ENCODE measurements around the gene PCLAF.
"Not testable (repeated sequence)": the region's sequence is repeated elsewhere in the genome, so short reads cannot be mapped to it uniquely, and the experiment has no call there.

The PCLAF gene, protein sequence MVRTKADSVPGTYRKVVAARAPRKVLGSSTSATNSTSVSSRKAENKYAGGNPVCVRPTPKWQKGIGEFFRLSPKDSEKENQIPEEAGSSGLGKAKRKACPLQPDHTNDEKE

DNA sequence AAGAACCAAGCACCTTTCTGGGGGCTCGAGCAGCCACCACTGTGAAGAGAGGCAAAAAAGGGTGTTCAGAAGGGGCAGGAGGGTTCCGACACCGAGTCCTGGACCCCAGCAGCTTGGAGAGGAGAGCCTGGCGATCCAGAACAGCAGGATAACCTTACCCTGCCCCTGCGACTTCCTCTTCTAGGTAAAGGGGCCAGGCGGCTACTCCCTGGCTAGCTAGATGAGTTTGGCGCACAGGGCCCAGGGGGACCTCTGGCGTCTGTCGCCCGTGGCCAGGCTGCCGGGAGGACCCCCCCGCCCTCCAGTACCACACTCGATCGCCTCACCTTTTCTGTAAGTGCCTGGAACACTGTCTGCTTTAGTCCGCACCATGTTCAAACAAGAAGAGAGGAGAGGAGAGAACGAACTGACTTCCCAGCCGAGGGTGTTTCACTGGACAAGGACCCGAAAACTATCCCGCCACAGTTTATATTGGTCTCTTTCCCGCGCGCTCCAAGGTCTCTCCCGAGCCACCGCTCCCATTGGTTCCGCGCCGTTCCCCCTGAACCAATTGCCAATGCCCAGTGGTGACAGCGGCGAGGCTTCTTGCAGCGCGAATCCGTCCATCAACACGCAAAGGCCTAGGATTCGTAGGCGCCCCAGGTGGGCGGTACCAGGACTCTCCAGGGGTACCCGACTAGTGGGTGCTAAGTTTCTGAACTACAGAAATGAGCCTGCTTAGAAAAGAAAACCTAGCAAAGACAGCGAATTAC, at the start of gene PCLAF:
PCLAF (minus strand) TSS at position 442 of the 752 bp plus-strand sequence; CDS start at position 372, 70 bp downstream.
- DNase-seq: no peak

DNA sequence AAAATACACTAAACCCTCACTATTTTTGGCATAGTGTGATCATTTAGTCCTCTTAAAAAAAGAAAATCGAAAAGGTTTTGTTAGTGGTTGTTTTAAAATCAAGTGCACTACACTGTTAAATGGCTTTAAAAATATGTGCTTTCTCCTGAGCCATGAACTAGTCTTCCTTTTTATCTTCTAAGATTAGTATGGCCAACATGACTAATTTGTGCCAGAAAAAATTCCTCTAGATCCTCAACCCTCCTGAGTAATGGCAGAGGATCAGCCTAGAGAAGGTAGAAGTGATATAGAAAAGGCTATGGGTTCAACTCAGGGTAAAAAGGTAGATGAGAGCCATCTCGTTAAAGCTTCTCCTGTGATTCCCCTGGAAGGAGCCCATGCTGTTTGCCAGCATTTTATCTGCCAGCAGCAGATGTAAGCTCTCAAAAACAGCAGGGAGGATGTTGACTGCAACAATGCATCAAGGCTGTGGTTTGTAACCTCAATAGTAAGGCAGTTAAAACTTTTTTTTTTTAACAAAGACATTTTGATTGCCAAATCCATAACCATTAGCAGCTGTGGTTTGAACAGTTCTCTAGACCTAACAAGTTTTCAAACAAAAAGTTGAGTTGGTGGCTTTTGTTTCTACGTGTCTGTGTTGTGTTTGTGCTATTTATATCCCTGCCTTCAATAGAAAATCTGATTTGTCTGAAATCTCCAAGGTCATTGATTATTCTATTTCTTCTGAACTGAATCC, 48.9 kb upstream of the PCLAF start:
- no peak for DNase-seq

DNA sequence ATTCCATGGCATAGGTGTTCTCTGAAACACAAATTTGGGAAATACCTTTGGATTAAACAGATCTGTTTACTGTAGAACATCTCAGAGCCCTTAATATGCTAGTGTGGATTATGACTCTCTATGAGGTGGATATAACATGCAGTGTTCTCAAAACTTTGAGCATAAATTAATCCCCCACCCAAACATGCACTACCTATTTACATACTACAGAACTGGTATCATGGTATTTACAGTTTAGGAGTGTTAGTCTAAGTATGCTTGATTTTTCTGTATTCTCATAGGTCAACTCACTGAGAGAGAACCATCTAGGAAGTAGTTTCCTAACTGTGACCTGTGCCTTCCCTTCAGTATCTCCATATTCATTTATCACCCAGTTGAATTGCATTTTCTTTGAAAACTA, 48.2 kb upstream of the PCLAF start:
- DNase-seq: no peak

DNA sequence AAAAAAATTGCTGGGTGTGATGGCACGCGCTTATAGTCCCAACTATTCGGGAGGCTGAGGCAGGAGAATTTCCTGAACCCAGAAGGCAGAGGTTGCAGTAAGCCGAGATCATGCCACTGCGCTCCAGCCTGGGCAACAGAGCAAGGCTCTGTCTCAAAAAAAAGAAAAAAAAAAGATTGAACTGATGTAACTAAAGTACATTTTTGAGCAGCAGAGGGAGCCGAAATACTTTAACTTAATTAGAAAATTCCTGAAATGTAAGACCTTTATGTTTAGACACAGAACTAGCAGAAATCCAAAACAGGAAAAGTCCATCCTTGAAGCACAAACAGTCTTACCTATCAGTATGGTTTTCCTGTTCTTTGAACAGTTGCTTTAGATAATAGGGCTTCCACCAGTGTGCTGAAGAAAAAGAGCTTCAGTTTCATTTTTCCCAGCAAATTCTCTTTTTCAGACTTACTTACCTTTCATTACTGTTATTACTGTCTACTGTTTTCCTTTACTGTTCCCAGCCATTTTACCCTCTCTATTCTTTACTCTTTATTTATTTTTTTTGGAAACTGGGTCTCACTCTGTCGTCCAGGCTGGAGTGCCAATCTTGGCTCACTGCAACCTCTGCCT, 45.7 kb upstream of the PCLAF start:
- DNase-seq: no peak

DNA sequence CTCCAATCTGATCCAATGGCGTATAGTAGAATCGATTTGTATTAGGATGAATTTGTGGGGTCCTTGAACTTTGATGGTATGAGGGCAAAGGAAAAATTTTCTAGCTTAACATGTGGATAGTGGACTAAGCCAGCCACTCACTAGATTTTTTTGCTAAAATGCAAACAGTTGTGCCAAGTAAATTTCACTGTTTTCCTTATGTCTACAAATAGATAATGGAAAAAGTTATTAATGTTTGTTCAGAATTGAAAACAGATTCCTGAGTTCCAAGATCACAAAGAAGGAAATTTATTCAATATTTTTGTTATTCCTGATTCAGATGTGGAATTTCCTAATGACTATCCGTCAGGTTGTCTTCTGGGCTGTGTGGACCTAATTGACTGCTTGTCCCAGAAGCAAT, 44.0 kb upstream of the PCLAF start:
- DNase-seq: no peak

DNA sequence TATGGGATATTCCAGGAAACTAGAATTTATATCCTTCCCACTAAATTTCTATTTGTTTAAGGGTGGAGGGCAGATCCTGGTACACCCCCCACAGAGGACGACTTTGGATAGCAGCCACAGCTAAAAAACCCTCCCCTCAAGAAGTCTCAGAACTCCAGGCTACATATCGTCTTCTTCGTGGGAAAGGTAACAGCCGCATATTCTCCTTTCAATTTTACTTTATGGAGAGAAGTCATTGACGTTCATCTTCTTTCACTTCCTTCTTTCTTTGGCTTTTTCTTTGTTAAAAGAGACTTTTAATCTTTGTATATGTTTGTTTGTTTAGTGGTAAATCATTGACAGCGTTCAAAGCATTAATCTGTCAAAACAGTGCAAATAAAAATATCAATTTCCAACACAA, 42.7 kb upstream of the PCLAF start:
- DNase-seq: no peak

DNA sequence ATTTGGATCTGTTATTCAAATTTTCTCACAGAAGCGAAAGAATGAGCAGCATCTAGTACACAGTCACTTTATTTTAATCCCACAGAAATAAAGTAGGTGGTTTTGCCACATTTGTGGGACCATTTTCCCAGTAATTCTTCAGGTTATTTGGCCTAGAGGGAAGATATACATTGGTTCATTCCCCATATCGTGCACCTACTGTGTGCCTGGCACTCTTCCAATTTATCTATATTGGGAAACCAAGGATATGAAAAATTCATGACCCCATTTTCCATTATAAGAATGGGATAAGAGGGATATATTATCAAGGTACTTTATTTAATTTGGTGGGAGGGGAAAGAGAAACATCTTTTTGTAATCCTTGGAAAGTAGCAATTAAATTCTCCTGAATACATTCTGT, 41.5 kb upstream of the PCLAF start:
- no peak for DNase-seq

DNA sequence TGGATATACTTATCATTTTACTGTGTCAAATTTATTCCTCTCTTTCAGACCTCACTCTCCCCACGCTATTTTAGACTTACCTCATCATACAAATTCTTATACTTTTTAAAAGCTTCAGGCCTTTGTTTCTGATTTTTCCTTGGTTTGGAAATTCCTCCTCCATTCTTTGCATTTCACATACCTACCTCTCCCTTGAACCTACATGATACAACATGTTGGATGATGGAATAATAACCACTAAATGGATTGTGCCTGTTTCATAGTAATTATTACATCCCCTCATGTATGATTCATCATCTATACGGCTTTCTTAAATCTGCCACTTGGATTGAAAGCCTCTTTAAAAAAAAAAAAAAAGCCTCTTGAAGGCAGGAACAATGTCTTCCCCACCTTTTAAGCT, 31.0 kb upstream of the PCLAF start:
- no peak for DNase-seq

DNA sequence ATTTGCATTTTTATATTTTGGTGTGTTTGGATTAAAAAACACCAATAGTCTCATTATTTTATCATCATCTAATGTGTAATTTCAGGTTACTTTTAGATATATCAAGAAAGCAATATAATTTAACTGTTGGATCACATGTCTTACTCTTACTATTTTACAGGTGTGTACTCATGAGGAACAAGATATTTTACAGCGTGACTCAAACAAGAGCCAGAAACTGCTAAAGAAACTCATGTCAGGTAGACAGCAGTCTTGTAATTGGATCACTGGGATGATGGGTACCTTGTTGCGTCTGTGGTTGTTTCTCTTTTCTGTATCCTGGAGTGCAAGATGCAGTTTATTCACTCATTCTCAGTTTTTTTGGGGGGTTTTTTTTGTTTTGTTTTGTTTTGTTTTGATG, 19.3 kb upstream of the PCLAF start:
- no peak for DNase-seq

DNA sequence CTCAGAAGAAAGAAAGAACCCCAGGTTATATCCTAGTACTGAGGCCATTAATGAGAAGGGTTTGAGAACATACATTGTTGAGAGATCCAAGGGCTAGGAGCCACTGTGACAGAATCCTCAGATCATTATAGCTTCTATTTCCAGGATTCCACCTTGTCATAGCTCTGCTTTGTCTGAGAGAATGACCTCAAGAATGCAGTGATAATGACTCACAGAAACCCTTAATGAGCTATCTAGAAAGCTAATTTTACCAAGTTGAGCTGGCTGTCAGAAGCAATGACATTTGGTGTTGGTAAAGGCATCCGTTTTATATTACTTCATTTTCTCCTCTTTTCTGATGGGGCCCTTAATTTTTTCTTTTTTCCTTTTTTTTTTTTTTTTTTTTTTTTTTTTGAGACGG, 17.3 kb upstream of the PCLAF start:
- no peak for DNase-seq

DNA sequence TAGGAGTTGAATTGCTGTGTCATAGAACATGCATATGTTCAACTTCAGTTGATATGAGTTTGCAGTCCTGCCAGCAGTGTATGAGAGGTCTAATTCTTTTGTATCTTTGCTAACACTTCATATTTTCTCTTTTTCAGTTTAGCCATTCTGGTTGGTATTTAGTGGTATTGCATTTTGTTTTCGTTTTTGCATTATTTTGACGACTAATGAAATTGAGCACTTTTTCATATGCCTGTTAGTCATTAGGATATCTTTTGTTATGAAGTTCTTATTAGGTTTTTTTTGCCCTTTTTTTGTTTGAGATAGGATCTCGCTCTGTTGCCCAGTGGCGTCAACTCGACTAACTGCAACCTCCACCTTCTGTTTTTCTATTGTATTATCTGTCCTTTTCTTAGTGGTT, 15.5 kb upstream of the PCLAF start:
- DNase-seq: no peak

DNA sequence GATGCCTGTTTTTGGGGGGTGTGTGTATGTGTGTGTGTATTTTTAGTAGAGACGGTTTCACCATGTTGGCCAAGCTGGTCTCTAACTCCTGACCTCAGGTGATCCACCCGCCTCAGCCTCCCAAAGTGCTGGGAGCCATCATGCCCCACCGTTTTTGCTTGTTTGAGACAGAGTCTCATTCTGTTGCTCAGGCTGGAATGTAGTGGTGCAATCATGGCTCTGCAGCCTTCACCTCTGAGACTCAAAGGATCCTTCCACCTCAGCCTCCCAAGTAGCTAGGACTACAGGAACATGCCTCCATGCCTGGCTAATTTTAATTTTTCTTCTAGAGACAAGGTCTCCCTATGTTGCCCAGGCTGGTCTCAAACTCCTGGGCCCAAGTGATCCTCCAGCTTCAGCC, 11.2 kb upstream of the PCLAF start:
- DNase-seq: not testable (repeated sequence)

DNA sequence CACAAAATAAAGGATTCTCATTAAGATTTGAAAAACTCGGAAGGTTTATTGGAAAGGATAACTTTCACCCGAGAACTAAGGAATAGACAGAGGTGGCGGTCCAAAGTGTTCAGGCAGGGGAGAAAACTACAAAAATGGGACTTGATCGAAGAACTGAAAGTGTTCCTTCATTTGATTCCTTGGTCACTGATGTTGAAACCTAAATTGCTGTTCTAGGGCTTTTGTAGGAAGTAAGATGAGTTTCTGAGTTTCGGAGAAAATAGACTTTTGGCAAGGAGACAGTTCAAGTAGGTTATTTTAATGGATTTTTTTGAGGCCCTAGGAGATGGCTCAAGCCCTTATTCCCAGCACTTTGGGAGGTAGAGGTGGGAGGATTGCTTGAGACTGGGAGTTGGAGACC, 7.8 kb upstream of the PCLAF start:
- no peak for DNase-seq

DNA sequence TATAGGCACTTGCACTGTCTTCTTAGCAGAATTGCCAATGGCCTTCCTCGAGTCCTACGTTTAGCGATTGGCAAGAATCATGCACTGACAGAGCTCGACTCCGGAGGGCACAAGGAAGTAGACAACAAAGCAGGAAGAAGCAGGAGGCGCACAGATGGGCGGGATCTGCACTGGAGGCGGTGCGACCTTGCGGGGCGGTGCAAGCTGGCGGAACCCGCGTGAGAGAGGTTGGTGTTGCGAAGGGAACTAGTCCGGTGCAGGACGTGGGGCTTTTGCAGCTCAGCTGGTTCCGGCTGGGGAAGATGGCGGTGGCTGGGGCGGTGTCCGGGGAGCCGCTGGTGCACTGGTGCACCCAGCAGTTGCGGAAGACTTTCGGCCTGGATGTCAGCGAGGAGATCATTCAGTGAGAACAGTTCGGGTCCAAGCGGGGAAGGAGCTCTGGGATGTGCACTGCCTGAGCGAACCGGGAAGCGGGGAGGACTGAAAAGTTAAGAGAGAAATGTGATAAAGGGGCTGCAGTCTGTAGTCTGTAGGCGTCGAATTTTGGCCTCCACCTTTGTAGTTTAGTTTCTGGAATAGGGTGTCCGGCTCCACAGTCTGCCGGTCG, 6.4 kb upstream of the PCLAF start, which contains the start of gene TRIP4:
TRIP4 (plus strand) TSS at position 275 of the 607 bp plus-strand sequence; CDS start at position 303, 28 bp downstream.
- DNase-seq: no peak

DNA sequence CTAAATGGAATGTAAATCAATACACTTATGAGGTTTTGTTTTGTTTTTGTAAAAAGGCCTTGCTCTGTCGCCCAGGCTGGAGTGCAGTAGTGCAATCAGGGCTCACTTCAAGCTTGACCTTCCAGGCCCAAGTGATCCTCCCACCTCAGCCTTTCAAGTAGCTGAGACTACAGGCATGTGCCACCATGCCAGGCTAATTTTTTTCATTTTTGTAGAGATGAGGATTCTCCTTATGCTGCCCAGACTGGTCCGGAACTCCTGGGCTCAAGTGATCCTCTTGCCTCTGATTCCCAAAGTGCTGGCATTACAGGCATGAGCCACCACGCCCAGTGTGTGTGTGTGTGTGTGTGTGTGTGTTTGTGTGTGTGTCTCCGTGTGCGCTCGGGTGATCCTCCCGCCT, 5.0 kb upstream of the PCLAF start:
- no peak for DNase-seq

DNA sequence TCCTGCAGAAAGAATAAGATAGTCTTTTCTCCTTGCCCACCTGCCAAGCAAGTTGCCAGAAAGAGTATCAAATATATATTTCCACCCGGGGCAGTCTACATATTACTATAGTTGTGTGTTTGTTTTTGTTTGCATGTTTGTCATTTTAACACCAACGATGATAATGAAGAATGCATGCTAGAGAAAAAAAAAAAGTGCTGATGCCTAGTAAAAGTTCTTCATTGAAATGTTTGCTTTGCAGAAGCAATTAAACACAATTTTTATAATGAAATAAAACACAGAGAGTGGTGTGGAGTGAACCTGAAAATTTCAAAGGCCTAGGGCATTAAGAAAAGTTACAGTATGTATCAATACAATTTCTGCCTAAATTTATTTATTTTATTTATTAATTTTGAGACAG, 2.5 kb upstream of the PCLAF start:
- DNase-seq: no peak

DNA sequence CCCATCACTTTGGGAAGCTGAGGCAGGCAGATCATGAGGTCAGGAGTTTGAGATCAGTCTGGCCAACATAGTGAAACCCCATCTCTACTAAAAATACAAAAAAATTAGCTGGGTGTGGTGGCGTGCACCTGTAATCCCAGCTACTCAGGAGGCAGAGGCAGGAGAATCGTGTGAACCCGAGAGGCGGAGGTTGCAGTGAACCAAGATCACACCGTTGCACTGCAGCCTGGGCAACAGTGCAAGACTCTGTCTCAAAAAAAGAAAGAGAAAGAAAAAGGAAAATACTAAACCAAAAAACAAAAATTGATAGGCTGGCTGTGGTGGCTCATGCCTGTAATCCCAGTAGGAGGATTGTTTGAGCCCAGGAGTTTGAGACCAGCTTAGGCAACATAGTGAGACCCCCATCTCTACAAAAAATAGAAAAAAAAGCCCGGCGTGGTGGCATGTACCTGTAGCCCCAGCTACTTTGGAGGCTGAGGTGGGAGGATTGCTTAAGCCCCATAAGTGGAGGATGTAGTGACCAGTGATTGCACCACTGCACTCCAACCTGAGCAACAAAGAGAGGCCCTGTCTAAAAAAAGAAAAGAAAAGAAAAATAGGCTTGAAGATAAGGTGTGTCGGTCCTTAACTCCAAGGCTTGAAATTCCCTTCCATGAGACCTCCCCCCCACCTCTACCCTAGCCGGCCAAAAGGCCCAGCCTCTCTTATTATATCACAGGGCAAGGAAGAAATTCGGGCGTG, 941 bp downstream of the PCLAF start:
- not testable (repeated sequence) for DNase-seq

DNA sequence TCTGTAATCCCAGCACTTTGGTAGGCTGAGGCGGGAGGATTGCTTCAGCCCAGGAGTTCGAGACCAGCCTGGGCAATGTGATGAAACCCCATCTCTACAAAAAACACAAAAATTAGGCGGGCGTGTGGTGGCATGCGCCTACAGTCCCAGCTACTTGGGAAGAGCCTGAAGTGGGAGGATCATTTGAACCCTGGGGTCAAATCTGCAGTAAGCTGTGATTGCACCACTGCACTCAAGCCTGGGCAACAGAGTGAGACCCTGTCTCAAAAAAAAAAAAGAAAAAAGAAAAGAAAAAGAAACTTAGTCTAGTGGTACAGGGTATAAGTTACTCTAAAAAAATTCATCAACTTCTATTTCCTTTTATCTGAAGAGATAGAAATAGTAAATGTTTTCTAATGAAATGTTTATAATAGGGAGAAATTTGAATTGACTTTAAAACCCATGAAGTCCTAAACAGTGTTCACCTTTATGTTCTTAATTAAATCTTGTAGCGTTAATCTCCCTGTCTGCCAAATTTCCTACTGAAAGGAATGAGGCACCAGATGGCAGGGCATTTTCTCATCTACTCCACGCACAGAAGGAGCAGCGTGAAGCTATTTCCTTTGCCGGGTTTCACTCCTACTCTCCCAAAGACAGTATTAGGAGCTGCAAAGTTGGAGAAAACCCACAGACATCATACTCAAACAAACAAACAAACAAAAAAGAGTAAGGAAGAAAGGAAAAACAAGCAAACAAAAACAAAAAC, 1.9 kb downstream of the PCLAF start:
- DNase-seq: no peak

DNA sequence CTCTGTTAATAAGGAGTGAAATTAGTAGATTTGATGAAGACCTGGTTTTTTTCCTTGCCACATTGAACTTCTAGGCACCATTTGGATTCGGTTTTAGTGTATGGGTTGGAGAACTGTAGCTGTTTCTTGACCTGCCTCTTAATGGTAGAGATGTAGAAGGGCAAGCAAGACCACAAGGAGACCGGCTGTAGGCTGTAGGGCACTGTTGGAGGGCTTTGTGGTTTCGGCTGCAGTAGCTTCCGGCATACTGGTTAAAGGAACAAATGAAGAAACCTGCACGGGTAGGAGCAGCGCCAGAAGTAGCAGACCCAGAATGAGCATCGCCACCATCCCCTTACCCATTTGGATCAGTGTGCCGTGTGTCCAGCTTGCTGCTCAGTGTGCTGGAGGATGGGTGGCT, 7.9 kb downstream of the PCLAF start:
- no peak for DNase-seq

DNA sequence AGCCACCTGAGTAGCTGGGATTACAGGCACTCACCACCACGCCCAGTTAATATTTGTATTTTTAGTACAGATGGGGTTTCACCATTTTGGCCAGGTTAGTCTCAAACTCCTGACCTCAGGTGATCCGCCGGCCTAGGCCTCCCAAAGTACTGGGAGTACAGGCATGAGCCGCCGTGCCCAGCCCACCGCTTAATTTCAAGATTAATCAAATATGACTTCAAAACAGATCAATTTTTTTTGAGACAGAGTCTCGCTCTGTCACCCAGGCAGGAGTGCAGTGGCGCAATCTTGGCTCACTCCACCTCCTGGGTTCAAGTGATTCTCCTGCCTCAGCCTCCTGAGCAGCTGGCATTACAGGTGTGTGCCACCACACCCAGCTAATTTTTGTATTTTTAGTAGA, 9.9 kb downstream of the PCLAF start:
- DNase-seq: not testable (repeated sequence)

DNA sequence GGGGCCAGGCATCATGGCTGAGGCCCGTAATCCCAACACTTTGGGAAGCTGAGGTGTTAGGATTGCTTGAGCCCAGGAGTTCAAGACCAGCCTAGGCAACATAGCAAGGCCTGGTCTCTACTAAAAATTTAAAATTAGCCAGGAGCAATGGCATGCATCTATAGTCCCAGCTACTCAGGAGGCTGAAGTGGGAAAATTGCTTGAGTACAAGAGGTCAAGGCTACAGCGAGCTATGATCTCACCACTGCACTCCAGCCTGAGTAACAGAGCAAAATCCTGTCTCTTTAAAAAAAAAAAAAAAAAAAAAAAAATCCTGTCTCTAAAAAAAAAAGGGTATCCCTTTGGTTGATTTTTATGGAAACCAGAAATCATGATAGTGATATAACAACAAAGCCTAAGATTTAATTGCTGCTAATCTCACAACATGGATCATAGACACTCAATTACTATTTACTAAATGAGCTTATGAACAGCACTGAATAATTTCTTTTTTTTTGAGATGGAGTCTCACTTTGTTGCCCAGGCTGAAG, 12.1 kb downstream of the PCLAF start:
- no peak for DNase-seq

DNA sequence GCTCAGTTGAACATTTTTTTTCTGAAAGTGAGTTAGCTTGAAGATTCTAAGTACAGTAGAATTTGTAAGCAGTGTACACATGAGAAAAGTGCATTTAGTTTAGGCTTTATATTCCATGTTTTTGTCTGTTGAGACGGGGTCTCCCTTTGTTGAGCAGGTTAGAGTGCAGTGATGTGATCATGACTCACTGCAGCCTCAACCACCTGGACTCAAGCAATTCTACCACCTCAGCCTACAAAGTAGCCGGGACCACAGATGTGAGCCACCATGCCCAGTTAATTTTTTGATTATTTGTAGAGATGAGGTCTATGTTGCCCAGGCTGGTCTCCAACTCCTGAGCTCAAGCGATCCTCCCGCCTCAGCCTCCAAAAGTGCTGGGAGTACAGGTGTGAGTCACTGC, 20.0 kb downstream of the PCLAF start:
- DNase-seq: no peak

Measured in cortex of kidney (tissue), 1 donor.